ENCODE results near the gene XKR8. TPM values are rescaled to one million over a fixed set of nuclear protein-coding genes. Genes with fewer than 3 reads are reported as not detected.

Gene XKR8
- total and polyA plus RNA-seq, 9 of the 15 experiments (the other 6 are each of a cell fraction or from before 2014, with no cell fraction given): 0.45 to 2.8 (median 1.7) TPM

DNA sequence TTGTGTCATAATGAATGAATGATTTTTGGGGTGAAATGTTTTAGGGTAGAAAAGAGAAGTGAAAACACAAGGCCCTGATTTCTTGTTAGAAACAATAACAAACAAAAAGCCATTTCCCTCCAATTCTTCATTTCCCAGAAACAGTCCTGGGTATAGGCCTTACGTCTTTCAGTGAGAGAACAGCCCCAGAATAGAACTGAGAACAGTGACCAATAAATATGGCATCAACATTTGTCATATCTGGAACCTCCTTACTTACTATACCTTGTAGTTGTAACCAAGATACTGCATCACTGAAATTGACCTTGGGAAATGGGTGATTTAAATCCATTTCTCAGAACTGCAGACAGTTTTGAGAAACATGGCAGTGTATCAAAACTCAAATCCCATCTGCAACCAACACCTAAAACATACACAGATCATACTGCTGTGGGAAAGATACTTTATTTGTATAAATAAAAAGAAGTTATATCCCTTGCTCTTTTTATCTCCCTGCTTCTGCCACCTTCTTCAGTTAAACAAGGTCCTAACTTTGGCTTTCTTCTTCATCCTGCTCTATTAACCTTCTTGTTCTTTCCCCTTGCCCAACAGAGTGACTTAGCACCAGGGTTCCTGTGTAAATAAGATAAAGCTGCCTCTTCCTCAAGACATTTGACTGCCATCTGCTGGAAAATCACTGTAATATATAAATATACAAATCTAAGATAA is 19.5 kb downstream of the XKR8 start (continued):
- TF ChIP-seq ZNF121 (CRISPR knock-in tag; conservative IDR thresholded peaks at IDR 0.05) (no peak), ZFP30 (CRISPR knock-in tag; IDR thresholded peaks at IDR 0.05; ENCODE audit: borderline replicate concordance) (no peak), MTF1 (CRISPR knock-in tag; IDR thresholded peaks at IDR 0.05; ENCODE audit: borderline replicate concordance) (no peak), PHF20 (IDR thresholded peaks at IDR 0.05; ENCODE audit: partially characterized antibody) (no peak), BRD4 (IDR thresholded peaks at IDR 0.05) (no peak), CLOCK (CRISPR knock-in tag; IDR thresholded peaks at IDR 0.05; ENCODE audit: borderline replicate concordance) (no peak), TAF15 (IDR thresholded peaks at IDR 0.05; ENCODE audit: low read depth, low read length) (no peak), ZNF561 (CRISPR knock-in tag; conservative IDR thresholded peaks at IDR 0.05) (no peak), SMARCC2 (IDR thresholded peaks at IDR 0.05; ENCODE audit: low read depth) (peak; percentile 96), CC2D1A (IDR thresholded peaks at IDR 0.05) (peak; percentile 91), ZNF3 (CRISPR knock-in tag; IDR thresholded peaks at IDR 0.05) (no peak), NR3C1 (CRISPR knock-in tag; IDR thresholded peaks at IDR 0.05) (no peak), ZNF76 (CRISPR knock-in tag; IDR thresholded peaks at IDR 0.05; ENCODE audit: borderline replicate concordance) (no peak), ZNF165 (CRISPR knock-in tag; IDR thresholded peaks at IDR 0.05; ENCODE audit: borderline replicate concordance) (no peak), ARNT (IDR thresholded peaks at IDR 0.05) (peak; percentile 84 to 94), TAL1 (IDR thresholded peaks at IDR 0.05) (peak; percentile 94), NCOA1 (IDR thresholded peaks at IDR 0.05; ENCODE audit: low read depth) (peak; percentile 82)
- TF ChIP-seq, protein P1, sequence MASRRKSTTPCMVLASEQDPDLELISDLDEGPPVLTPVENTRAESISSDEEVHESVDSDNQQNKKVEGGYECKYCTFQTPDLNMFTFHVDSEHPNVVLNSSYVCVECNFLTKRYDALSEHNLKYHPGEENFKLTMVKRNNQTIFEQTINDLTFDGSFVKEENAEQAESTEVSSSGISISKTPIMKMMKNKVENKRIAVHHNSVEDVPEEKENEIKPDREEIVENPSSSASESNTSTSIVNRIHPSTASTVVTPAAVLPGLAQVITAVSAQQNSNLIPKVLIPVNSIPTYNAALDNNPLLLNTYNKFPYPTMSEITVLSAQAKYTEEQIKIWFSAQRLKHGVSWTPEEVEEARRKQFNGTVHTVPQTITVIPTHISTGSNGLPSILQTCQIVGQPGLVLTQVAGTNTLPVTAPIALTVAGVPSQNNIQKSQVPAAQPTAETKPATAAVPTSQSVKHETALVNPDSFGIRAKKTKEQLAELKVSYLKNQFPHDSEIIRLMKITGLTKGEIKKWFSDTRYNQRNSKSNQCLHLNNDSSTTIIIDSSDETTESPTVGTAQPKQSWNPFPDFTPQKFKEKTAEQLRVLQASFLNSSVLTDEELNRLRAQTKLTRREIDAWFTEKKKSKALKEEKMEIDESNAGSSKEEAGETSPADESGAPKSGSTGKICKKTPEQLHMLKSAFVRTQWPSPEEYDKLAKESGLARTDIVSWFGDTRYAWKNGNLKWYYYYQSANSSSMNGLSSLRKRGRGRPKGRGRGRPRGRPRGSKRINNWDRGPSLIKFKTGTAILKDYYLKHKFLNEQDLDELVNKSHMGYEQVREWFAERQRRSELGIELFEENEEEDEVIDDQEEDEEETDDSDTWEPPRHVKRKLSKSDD (conservative IDR thresholded peaks at IDR 0.05; ENCODE audit: low read length): no peak
- TF ChIP-seq, protein P2, sequence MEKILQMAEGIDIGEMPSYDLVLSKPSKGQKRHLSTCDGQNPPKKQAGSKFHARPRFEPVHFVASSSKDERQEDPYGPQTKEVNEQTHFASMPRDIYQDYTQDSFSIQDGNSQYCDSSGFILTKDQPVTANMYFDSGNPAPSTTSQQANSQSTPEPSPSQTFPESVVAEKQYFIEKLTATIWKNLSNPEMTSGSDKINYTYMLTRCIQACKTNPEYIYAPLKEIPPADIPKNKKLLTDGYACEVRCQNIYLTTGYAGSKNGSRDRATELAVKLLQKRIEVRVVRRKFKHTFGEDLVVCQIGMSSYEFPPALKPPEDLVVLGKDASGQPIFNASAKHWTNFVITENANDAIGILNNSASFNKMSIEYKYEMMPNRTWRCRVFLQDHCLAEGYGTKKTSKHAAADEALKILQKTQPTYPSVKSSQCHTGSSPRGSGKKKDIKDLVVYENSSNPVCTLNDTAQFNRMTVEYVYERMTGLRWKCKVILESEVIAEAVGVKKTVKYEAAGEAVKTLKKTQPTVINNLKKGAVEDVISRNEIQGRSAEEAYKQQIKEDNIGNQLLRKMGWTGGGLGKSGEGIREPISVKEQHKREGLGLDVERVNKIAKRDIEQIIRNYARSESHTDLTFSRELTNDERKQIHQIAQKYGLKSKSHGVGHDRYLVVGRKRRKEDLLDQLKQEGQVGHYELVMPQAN (IDR thresholded peaks at IDR 0.05; ENCODE audit: borderline replicate concordance): no peak
- TF ChIP-seq, protein P3, sequence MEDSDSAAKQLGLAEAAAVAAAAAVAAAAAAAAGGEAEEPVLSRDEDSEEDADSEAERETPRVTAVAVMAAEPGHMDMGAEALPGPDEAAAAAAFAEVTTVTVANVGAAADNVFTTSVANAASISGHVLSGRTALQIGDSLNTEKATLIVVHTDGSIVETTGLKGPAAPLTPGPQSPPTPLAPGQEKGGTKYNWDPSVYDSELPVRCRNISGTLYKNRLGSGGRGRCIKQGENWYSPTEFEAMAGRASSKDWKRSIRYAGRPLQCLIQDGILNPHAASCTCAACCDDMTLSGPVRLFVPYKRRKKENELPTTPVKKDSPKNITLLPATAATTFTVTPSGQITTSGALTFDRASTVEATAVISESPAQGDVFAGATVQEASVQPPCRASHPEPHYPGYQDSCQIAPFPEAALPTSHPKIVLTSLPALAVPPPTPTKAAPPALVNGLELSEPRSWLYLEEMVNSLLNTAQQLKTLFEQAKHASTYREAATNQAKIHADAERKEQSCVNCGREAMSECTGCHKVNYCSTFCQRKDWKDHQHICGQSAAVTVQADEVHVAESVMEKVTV (CRISPR knock-in tag; IDR thresholded peaks at IDR 0.05): peak; percentile 93
